ENCODE measurements around the gene OARD1. TPM values are rescaled to one million over a fixed set of nuclear protein-coding genes. Genes with fewer than 3 reads are reported as not detected.

The OARD1 gene
- total and polyA plus RNA-seq, 10 of the 15 experiments (the other 5 are each of a cell fraction or from before 2014, with no cell fraction given): 19.0 to 63.5 (median 43.6) TPM

- no peak for TF ChIP-seq NFYB (IDR thresholded peaks at IDR 0.05; ENCODE audit: insufficient read depth, low read depth, low read length)
- no peak for TF ChIP-seq CUX1 (IDR thresholded peaks at IDR 0.05; ENCODE audit: insufficient replicate concordance, low read depth, low read length)
- no peak for TF ChIP-seq SRF (IDR thresholded peaks at IDR 0.05; ENCODE audit: low read depth in 2 of 2, low read length in 2 of 2)
- TF ChIP-seq KLF5 (IDR thresholded peaks at IDR 0.05; ENCODE audit: partially characterized antibody): no peak
- peak; percentile 80 for TF ChIP-seq POLR2A (IDR thresholded peaks at IDR 0.05; ENCODE audit: low read depth, low read length)
- no peak for TF ChIP-seq MTA2 (IDR thresholded peaks at IDR 0.05; ENCODE audit: low read depth)
- TF ChIP-seq SMARCA5 (IDR thresholded peaks at IDR 0.05): peak; percentile 95
- TF ChIP-seq BCL3 (IDR thresholded peaks at IDR 0.05; ENCODE audit: borderline replicate concordance, insufficient read depth, low read depth, low read length, poor library complexity, severe bottlenecking): no peak
Observed at GRCh38 chr6:41027799-41028560, 44.2 kb downstream of the OARD1 start (continued).

Data from GM12878 (cell line).